HCT116 (cell line): ENCODE results near the gene PRR35. TPM values are rescaled to one million over a fixed set of nuclear protein-coding genes. Genes with fewer than 3 reads are reported as not detected.

Experiments
- ATAC-seq: fragments of 200-7000 bp; cut with Tn5 transposase; 2 replicates; pipeline ENCODE4 v1.9.1; 2020; ENCODE audit warnings: mild to moderate bottlenecking, moderate library complexity
- BruUV-seq: library from RNA; stranded (reverse); fragments of 400-500 nt; replicated peaks from 2 replicates; lab custom pipeline; 2021; lab: Mats Ljungman, UMichigan
- CTCF ChIA-PET: fragments of 300-600 bp; sonication (Branson Sonifier 250); formaldehyde crosslinking; loops from one replicate; lab custom pipeline; 2021; ENCODE audit warnings: antibody characterized with exemption; lab: Charles Lee
- POLR2A ChIA-PET: fragments of 300-600, 350-600 bp; sonication (Branson Sonifier 250); formaldehyde crosslinking; loops from one replicate; lab custom pipeline; 2021; ENCODE audit warnings: antibody characterized with exemption; lab: Charles Lee
- RAD21 ChIA-PET, 2 experiments: fragments of 300-600 bp; sonication (Branson Sonifier 250); formaldehyde crosslinking; loops; one replicate each; lab custom pipeline; 2023; ENCODE audit warnings: low total read pairs in 2 of 2; ENCODE audit not compliant: uncharacterized antibody in 2 of 2, unreplicated experiment in 2 of 2, low non-redundant PET in 1 of 2; lab: Charles Lee
- DNase-seq: peaks from one replicate; pipeline ENCODE4 v3.0.0-alpha.2; 2010; ENCODE audit warnings: low read depth, low spot score
- H2AFZ ChIP-seq: fragments of 200-600 bp; shearing (Covaris generic), sonication (generic); 2 replicates; pipeline ENCODE4 v1.6.1; 2017; ENCODE audit warnings: low read depth, mixed run types, mixed read lengths, antibody characterized with exemption, low read length; ENCODE audit not compliant: poor library complexity, severe bottlenecking
- H3K27ac ChIP-seq: 2 replicates; pipeline ENCODE4 v1.5.1; 2012; ENCODE audit warnings: low read depth, low read length
- H3K27me3 ChIP-seq: fragments of 200-600 bp; sonication (generic); 2 replicates; pipeline ENCODE4 v1.6.1; 2016; ENCODE audit warnings: mixed run types, low read length, mixed read lengths; ENCODE audit not compliant: insufficient read depth
- H3K36me3 ChIP-seq, 2 experiments: fragments of 200-500 bp in 1 of 2; fragments of 200-600 bp in 1 of 2; sonication (Bioruptor generic) in 1 of 2; sonication (generic) in 1 of 2; 2 replicates each; pipeline versions ENCODE4 v1.5.1 to v1.6.1; 2014 to 2016; ENCODE audit warnings: low read length in 2 of 2, inconsistent platforms in 1 of 2, mixed read lengths in 1 of 2, mixed run types in 1 of 2; ENCODE audit not compliant: insufficient read depth in 2 of 2, control insufficient read depth in 1 of 2
- H3K4me1 ChIP-seq, 2 experiments: fragments of 200-600 bp in 1 of 2; sonication (generic) in 1 of 2; 2 replicates each; pipeline versions ENCODE4 v1.5.1 to v1.6.1; 2012 to 2017; ENCODE audit warnings: low read length in 2 of 2, inconsistent platforms in 1 of 2, mild to moderate bottlenecking in 1 of 2, mixed read lengths in 1 of 2, mixed run types in 1 of 2, moderate library complexity in 1 of 2; ENCODE audit not compliant: insufficient read depth in 2 of 2, control insufficient read depth in 1 of 2
- H3K4me2 ChIP-seq: fragments of 200-600 bp; sonication (generic); 2 replicates; pipeline ENCODE4 v1.6.1; 2017; ENCODE audit warnings: mixed run types, low read length, mixed read lengths
- H3K4me3 ChIP-seq, 2 experiments: fragments of 200-600 bp in 1 of 2; sonication (generic) in 1 of 2; replicated peaks in 1 of 2; 2 replicates each; pipeline ENCODE4 v1.5.1; 2011 to 2016; ENCODE audit warnings: low read length in 2 of 2, control low read depth in 1 of 2, low read depth in 1 of 2, mild to moderate bottlenecking in 1 of 2, mixed read lengths in 1 of 2, mixed run types in 1 of 2
- H3K79me2 ChIP-seq: fragments of 200-600 bp; sonication (generic); 2 replicates; pipeline ENCODE4 v1.6.1; 2017; ENCODE audit warnings: mild to moderate bottlenecking, mixed run types, low read length, moderate library complexity, mixed read lengths; ENCODE audit not compliant: insufficient read depth
- H3K9ac ChIP-seq: fragments of 200-600 bp; sonication (generic); 2 replicates; pipeline ENCODE4 v1.6.1; 2016; ENCODE audit warnings: low read length, mixed read lengths
- H3K9me2 ChIP-seq: fragments of 200-600 bp; sonication (generic), shearing (Covaris generic); 2 replicates; pipeline ENCODE4 v1.6.1; 2017; ENCODE audit warnings: mixed run types, mild to moderate bottlenecking, moderate library complexity; ENCODE audit not compliant: insufficient read depth
- H3K9me3 ChIP-seq, 2 experiments: fragments of 200-500 bp in 1 of 2; fragments of 200-600 bp in 1 of 2; sonication (Bioruptor generic) in 1 of 2; sonication (generic) in 1 of 2; 2 replicates each; pipeline ENCODE4 v1.6.1; 2014 to 2017; ENCODE audit warnings: low read length in 2 of 2, mixed read lengths in 2 of 2, inconsistent platforms in 1 of 2, low read depth in 1 of 2, mild to moderate bottlenecking in 1 of 2, mixed run types in 1 of 2, moderate library complexity in 1 of 2; ENCODE audit not compliant: control insufficient read depth in 1 of 2, insufficient read depth in 1 of 2
- H4K20me1 ChIP-seq: fragments of 200-600 bp; sonication (generic), shearing (Covaris generic); 2 replicates; pipeline ENCODE4 v1.6.1; 2017; ENCODE audit warnings: mixed run types, mild to moderate bottlenecking, moderate library complexity; ENCODE audit not compliant: insufficient read depth
- CBX3 ChIP-seq: IDR thresholded peaks from 2 replicates; pipeline ENCODE4 v1.6.1; 2012; ENCODE audit warnings: low read depth
- CEBPB ChIP-seq: IDR thresholded peaks from 2 replicates; pipeline ENCODE4 v1.6.1; 2012; ENCODE audit warnings: low read depth
- ELF1 ChIP-seq: IDR thresholded peaks from 2 replicates; pipeline ENCODE4 v1.6.1; 2012; ENCODE audit warnings: low read depth, borderline replicate concordance
- EZH2 ChIP-seq: fragments of 200-600 bp; sonication (generic); IDR thresholded peaks from 2 replicates; pipeline ENCODE4 v1.6.1; 2017; ENCODE audit warnings: antibody characterized with exemption, mixed run types
- EZH2phosphoT487 ChIP-seq: fragments of 200-600 bp; IDR thresholded peaks from 2 replicates; pipeline ENCODE4 v1.6.1; 2018; ENCODE audit warnings: antibody characterized with exemption, borderline replicate concordance
- JUND ChIP-seq: IDR thresholded peaks from 2 replicates; pipeline ENCODE4 v1.6.1; 2012
- POLR2A ChIP-seq: IDR thresholded peaks from 2 replicates; pipeline ENCODE4 v1.7.0; 2011; ENCODE audit warnings: borderline replicate concordance; ENCODE audit not compliant: insufficient read depth, insufficient read length; ENCODE audit errors: extremely low read depth
- POLR2AphosphoS5 ChIP-seq: IDR thresholded peaks from 2 replicates; pipeline ENCODE4 v1.6.1; 2011; ENCODE audit warnings: mild to moderate bottlenecking, low read depth, low read length, moderate library complexity
- SIN3A ChIP-seq: IDR thresholded peaks from 2 replicates; pipeline ENCODE4 v1.6.1; 2012; ENCODE audit warnings: low read depth
- SP1 ChIP-seq: IDR thresholded peaks from 2 replicates; pipeline ENCODE4 v1.6.1; 2012; ENCODE audit warnings: low read depth
- TCF7L2 ChIP-seq: IDR thresholded peaks from 2 replicates; pipeline ENCODE4 v1.7.0; 2011; ENCODE audit warnings: borderline replicate concordance, inconsistent platforms; ENCODE audit not compliant: insufficient read depth, insufficient read length; ENCODE audit errors: extremely low read depth
- ZBTB33 ChIP-seq: IDR thresholded peaks from 2 replicates; pipeline ENCODE4 v1.6.1; 2011; ENCODE audit warnings: mild to moderate bottlenecking, low read length, moderate library complexity; ENCODE audit not compliant: insufficient replicate concordance; ENCODE audit errors: extremely low read depth
- ZNF274 ChIP-seq: fragments of 200-500 bp; sonication (Bioruptor generic); IDR thresholded peaks from 2 replicates; pipeline ENCODE4 v1.6.1; 2014; ENCODE audit warnings: mild to moderate bottlenecking, low read depth, low read length, inconsistent platforms
- intact Hi-C: fragments of 100-400 bp; cut with micrococcal nuclease; formaldehyde crosslinking; loops from 2 replicates; pipeline ENCODE4 v1.10.0; 2022
- total RNA-seq: library from RNA; stranded (reverse); gene quantifications from one replicate; pipeline ENCODE4 v1.2.1, GENCODE V29; 2021; ENCODE audit not compliant: unreplicated experiment
- TF ChIP-seq, protein P1 (sequence below): IDR thresholded peaks from 2 replicates; pipeline ENCODE4 v1.6.1; 2012

The PRR35 gene
- total RNA-seq, 1 experiment from 2014 or later: not detected

DNA sequence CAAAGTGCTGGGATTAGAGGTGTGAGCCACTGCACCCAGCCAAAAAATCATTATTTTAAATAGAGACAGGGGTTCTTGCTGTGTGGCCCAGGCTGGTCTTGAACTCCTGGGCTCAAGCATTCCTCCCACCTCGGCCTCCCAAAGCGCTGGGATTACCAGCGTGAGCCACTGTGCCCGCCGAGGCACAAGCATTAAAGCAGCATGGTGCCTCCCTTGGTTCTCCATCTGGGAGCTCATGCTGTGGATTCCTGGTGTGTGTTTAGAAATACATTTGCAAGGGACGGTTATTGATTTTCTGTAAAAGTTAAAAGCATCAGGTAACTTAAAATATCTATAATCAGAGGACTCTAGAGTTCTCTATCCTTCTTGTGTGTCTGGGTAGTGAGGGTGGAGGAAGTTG is 47.4 kb upstream of the PRR35 start:
- no peak overlapping the region for H2AFZ ChIP-seq
- BruUV-seq: no TSS peak
- DNase-seq (no peak), ATAC-seq (no peak)
- no peak for TF ChIP-seq EZH2
- TF ChIP-seq SIN3A: no peak
- TF ChIP-seq, protein P1, sequence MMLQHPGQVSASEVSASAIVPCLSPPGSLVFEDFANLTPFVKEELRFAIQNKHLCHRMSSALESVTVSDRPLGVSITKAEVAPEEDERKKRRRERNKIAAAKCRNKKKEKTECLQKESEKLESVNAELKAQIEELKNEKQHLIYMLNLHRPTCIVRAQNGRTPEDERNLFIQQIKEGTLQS: no peak
- no peak for TF ChIP-seq ZBTB33
- TF ChIP-seq TCF7L2: no peak
- no peak for TF ChIP-seq SP1
- no peak for TF ChIP-seq POLR2A
- TF ChIP-seq POLR2AphosphoS5: no peak
- no peak for TF ChIP-seq CEBPB
- no peak for TF ChIP-seq EZH2phosphoT487
- TF ChIP-seq JUND: no peak
- TF ChIP-seq CBX3: no peak
- no peak for TF ChIP-seq ZNF274
- TF ChIP-seq ELF1: no peak
- no peaks in the 10 kb centered on the region for H3K36me3 ChIP-seq
- POLR2A ChIA-PET: no interaction called here
- H3K4me3 ChIP-seq: no peak overlapping the region
- H3K27ac ChIP-seq: no peak overlapping the region
- no peaks in the 10 kb centered on the region for H3K27me3 ChIP-seq
- no peaks in the 10 kb centered on the region for H3K9me2 ChIP-seq
- no peaks in the 10 kb centered on the region for H3K4me1 ChIP-seq
- no peaks in the 10 kb centered on the region for H3K9me3 ChIP-seq
- CTCF ChIA-PET: no interaction called here
- H3K79me2 ChIP-seq: no peaks in the 10 kb centered on the region
- intact Hi-C loops: no loop called here
- H3K9ac ChIP-seq: no peak overlapping the region
- no peaks in the 10 kb centered on the region for H4K20me1 ChIP-seq
- RAD21 ChIA-PET: no interaction called here
- H3K4me2 ChIP-seq: no peak overlapping the region
